ENCODE measurements around the gene PCDH9. TPM values are rescaled to one million over a fixed set of nuclear protein-coding genes. Genes with fewer than 3 reads are reported as not detected.

The PCDH9 gene
- polyA plus RNA-seq, 3 donors, result 0.03 TPM; not detected in 1

GRCh38 chr13:67258482-67258881, 28.3 kb upstream of the PCDH9 start:
- H3K36me3 ChIP-seq (replicated peaks in 1 of 2; ENCODE audit: control insufficient read depth in 1 of 2, insufficient read depth in 2 of 2, low read length in 2 of 2), result no peaks in the 10 kb centered on the region
- H3K4me1 ChIP-seq (ENCODE audit: control insufficient read depth in 1 of 2, insufficient read depth in 2 of 2, low read length in 2 of 2), result no peaks in the 10 kb centered on the region
- H3K27me3 ChIP-seq (ENCODE audit: control insufficient read depth in 2 of 2, insufficient read depth in 2 of 2, low read length in 2 of 2), result no peaks in the 10 kb centered on the region
- intact Hi-C loops (cut with micrococcal nuclease), result no loop called here
- no peaks in the 10 kb centered on the region for H3K27me3 Mint-ChIP-seq (ENCODE audit: low read depth in 3 of 3)
- no peaks in the 10 kb centered on the region for H3K4me1 Mint-ChIP-seq
- H3K4me3 ChIP-seq (replicated peaks in 1 of 3; ENCODE audit: low read depth in 2 of 3, low read length in 3 of 3), result no peak overlapping the region
- no peaks in the 10 kb centered on the region for H3K36me3 Mint-ChIP-seq
- no peak overlapping the region for H3K9ac ChIP-seq (ENCODE audit: insufficient read depth, low read length, poor library complexity, severe bottlenecking)
- DNase-seq, result no peak
- H3K9me3 ChIP-seq (replicated peaks in 1 of 2; ENCODE audit: control insufficient read depth in 1 of 2, insufficient read depth in 1 of 2, low read length in 2 of 2), result no peaks in the 10 kb centered on the region
- H3K4me2 ChIP-seq (replicated peaks; ENCODE audit: extremely low read depth, low read length, poor library complexity, severe bottlenecking), result no peak overlapping the region
- H4K20me1 ChIP-seq (ENCODE audit: insufficient read depth, low read length), result no peaks in the 10 kb centered on the region
- H3K27ac ChIP-seq (ENCODE audit: low read depth in 1 of 2, low read length in 2 of 2), result no peak overlapping the region
- no CpG with 5 or more reads among the region's 1 CpG for WGBS (ENCODE audit: insufficient coverage)
- H3K4me3 Mint-ChIP-seq, result no peak overlapping the region
- H3K9me3 Mint-ChIP-seq, result peaks cover 0 to 3% (median 0%) of the 10 kb centered on the region in 7 donors
- H3K27ac Mint-ChIP-seq, result no peak overlapping the region
- TF ChIP-seq, protein P1, sequence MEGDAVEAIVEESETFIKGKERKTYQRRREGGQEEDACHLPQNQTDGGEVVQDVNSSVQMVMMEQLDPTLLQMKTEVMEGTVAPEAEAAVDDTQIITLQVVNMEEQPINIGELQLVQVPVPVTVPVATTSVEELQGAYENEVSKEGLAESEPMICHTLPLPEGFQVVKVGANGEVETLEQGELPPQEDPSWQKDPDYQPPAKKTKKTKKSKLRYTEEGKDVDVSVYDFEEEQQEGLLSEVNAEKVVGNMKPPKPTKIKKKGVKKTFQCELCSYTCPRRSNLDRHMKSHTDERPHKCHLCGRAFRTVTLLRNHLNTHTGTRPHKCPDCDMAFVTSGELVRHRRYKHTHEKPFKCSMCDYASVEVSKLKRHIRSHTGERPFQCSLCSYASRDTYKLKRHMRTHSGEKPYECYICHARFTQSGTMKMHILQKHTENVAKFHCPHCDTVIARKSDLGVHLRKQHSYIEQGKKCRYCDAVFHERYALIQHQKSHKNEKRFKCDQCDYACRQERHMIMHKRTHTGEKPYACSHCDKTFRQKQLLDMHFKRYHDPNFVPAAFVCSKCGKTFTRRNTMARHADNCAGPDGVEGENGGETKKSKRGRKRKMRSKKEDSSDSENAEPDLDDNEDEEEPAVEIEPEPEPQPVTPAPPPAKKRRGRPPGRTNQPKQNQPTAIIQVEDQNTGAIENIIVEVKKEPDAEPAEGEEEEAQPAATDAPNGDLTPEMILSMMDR (IDR thresholded peaks at IDR 0.05), result no peak
- H2AFZ ChIP-seq (ENCODE audit: insufficient read depth, low read depth, low read length, poor library complexity, severe bottlenecking), result no peak overlapping the region
- H3K79me2 ChIP-seq (ENCODE audit: insufficient read depth, low read length), result no peaks in the 10 kb centered on the region

GRCh38 chr13:67238861-67239260, 8.7 kb upstream of the PCDH9 start:
- no peaks in the 10 kb centered on the region for H4K20me1 ChIP-seq (ENCODE audit: insufficient read depth, low read length)
- no peak overlapping the region for H3K27ac ChIP-seq (ENCODE audit: low read depth in 1 of 2, low read length in 2 of 2)
- no peaks in the 10 kb centered on the region for H3K36me3 Mint-ChIP-seq
- H3K27ac Mint-ChIP-seq, result no peak overlapping the region
- no peak overlapping the region for H3K4me2 ChIP-seq (replicated peaks; ENCODE audit: extremely low read depth, low read length, poor library complexity, severe bottlenecking)
- H3K4me1 Mint-ChIP-seq, result no peaks in the 10 kb centered on the region
- no peak overlapping the region for H2AFZ ChIP-seq (ENCODE audit: insufficient read depth, low read depth, low read length, poor library complexity, severe bottlenecking)
- TF ChIP-seq, protein P1 (IDR thresholded peaks at IDR 0.05), result no peak
- no peak overlapping the region for H3K4me3 Mint-ChIP-seq
- no peaks in the 10 kb centered on the region for H3K9me3 Mint-ChIP-seq
- H3K27me3 Mint-ChIP-seq (ENCODE audit: low read depth in 3 of 3), result peaks cover 6 to 10% (median 7%) of the 10 kb centered on the region in 3 donors
- no peaks in the 10 kb centered on the region for H3K9me3 ChIP-seq (replicated peaks in 1 of 2; ENCODE audit: control insufficient read depth in 1 of 2, insufficient read depth in 1 of 2, low read length in 2 of 2)
- peaks cover 4 to 8% of the 10 kb centered on the region in 2 donors for H3K27me3 ChIP-seq (ENCODE audit: control insufficient read depth in 2 of 2, insufficient read depth in 2 of 2, low read length in 2 of 2)
- no peak for DNase-seq
- H3K79me2 ChIP-seq (ENCODE audit: insufficient read depth, low read length), result no peaks in the 10 kb centered on the region
- no peak overlapping the region for H3K9ac ChIP-seq (ENCODE audit: insufficient read depth, low read length, poor library complexity, severe bottlenecking)
- H3K4me1 ChIP-seq (ENCODE audit: control insufficient read depth in 1 of 2, insufficient read depth in 2 of 2, low read length in 2 of 2), result no peaks in the 10 kb centered on the region
- no peaks in the 10 kb centered on the region for H3K36me3 ChIP-seq (replicated peaks in 1 of 2; ENCODE audit: control insufficient read depth in 1 of 2, insufficient read depth in 2 of 2, low read length in 2 of 2)
- intact Hi-C loops (cut with micrococcal nuclease), result no loop called here
- H3K4me3 ChIP-seq (replicated peaks in 1 of 3; ENCODE audit: low read depth in 2 of 3, low read length in 3 of 3), result no peak overlapping the region
